Upper lobe of left lung (tissue), 6 donors: ENCODE data around the gene NOL4L. TPM values are rescaled to one million over a fixed set of nuclear protein-coding genes. Genes with fewer than 3 reads are reported as not detected.

Experiments
- ATAC-seq, 2 donors: fragments of 200-7000 bp; cut with Tn5 transposase; one replicate each; pipeline ENCODE4 v1.9.1; 2022; ENCODE audit warnings: mild to moderate bottlenecking in 2 of 2, moderate library complexity in 2 of 2; ENCODE audit not compliant: low FRiP score in 2 of 2
- DNase-seq, 2 donors: peaks; one replicate each; pipeline ENCODE4 v3.0.0-alpha.2; 2019 to 2020
- H3K27ac ChIP-seq, 4 donors: fragments of 200-600 bp; sonication (generic); one replicate each; pipeline ENCODE4 v1.5.1; 2016 to 2019
- H3K27me3 ChIP-seq, 4 donors: fragments of 200-600 bp; sonication (generic); one replicate each; pipeline ENCODE4 v1.5.1; 2017 to 2019
- H3K36me3 ChIP-seq, 4 donors: fragments of 200-600 bp; sonication (generic); one replicate each; pipeline ENCODE4 v1.5.1; 2016 to 2019
- H3K4me1 ChIP-seq, 4 donors: fragments of 200-600 bp; sonication (generic); one replicate each; pipeline ENCODE4 v1.5.1; 2018 to 2019
- H3K4me3 ChIP-seq, 4 donors: fragments of 200-600 bp; sonication (generic); one replicate each; pipeline ENCODE4 v1.5.1; 2017 to 2019; ENCODE audit warnings: mild to moderate bottlenecking in 2 of 4, moderate library complexity in 1 of 4
- H3K9me3 ChIP-seq, 4 donors: fragments of 200-600 bp; sonication (generic); one replicate each; pipeline ENCODE4 v1.5.1; 2018 to 2019
- CTCF ChIP-seq, 6 experiments: fragments of 450-650 bp in 4 of 6; fragments of 200-600 bp in 2 of 6; sonication (generic) in 2 of 6; IDR thresholded peaks; one replicate each; pipeline ENCODE4 v1.5.1; 2016 to 2019; ENCODE audit warnings: antibody characterized with exemption in 6 of 6
- EP300 ChIP-seq, 4 donors: sonication (generic); formaldehyde crosslinking; IDR thresholded peaks; one replicate each; pipeline ENCODE4 v1.5.1; 2017; ENCODE audit warnings: antibody characterized with exemption in 4 of 4, control low read depth in 2 of 4
- POLR2A ChIP-seq, 4 donors: fragments of 450-650 bp; IDR thresholded peaks; one replicate each; pipeline ENCODE4 v1.5.1; 2016 to 2017; ENCODE audit warnings: antibody characterized with exemption in 4 of 4, mild to moderate bottlenecking in 2 of 4
- POLR2AphosphoS5 ChIP-seq, 2 donors: sonication (generic); formaldehyde crosslinking; IDR thresholded peaks; one replicate each; pipeline ENCODE4 v1.5.1; 2017; ENCODE audit warnings: antibody characterized with exemption in 2 of 2
- WGBS, 2 donors: methylation state at CpG; one replicate each; pipeline ENCODE4 v1.1.5; 2017 to 2018; 5-methylcytosine and 5-hydroxymethylcytosine counted together
- total RNA-seq, 6 donors: library from RNA; depleted of rRNA in 4 of 6; stranded (reverse); fragments of >200 nt in 4 of 6; gene quantifications; one replicate each; pipeline versions ENCODE4 v1.1.0 to v1.2.1, GENCODE V29; 2016 to 2021
- donor health status: DM: no; HTN: no; CAD: no; lungs with moderate emphysema.
- donor health status: DM: no; HTN: yes; CAD: no; lungs with severe emphysema.

Gene NOL4L
- total RNA-seq, 6 donors from 2014 or later = 13.4 to 40.2 (median 19.0) TPM

- H3K36me3 ChIP-seq = peaks cover 9 to 88% (median 52%) of the 10 kb centered on the region in 4 donors
- H3K27me3 ChIP-seq = no peaks in the 10 kb centered on the region
- H3K27ac ChIP-seq = peak overlapping the region; percentile 6 to 69 (median 16)
- no peak for DNase-seq
- H3K4me1 ChIP-seq = peaks cover 25 to 49% (median 38%) of the 10 kb centered on the region in 4 donors
- 51 to 55% methylated on average over 8 to 9 of the region's 9 CpGs for WGBS, 2 donors
- TF ChIP-seq EP300 (IDR thresholded peaks at IDR 0.05) (no peak), POLR2A (IDR thresholded peaks at IDR 0.05) (no peak), CTCF (IDR thresholded peaks at IDR 0.05) (no peak), POLR2AphosphoS5 (IDR thresholded peaks at IDR 0.05) (no peak)
- no peak overlapping the region for H3K4me3 ChIP-seq
- no peaks in the 10 kb centered on the region for H3K9me3 ChIP-seq
- peak in 1 of 2 donors; percentile 32 for ATAC-seq
Observed at GRCh38 chr20:32449057-32449889, 135.9 kb downstream of the NOL4L start.

GRCh38 chr20:32448306-32449056 is 136.7 kb downstream of the NOL4L start:
- 77 to 79% methylated on average over 13 of the region's 13 CpGs for whole genome bisulfite sequencing, 2 donors
- Histone ChIP-seq H3K36me3 (peaks cover 9 to 81% (median 47%) of the 10 kb centered on the region in 4 donors), H3K4me1 (peaks cover 25 to 49% (median 38%) of the 10 kb centered on the region in 4 donors), H3K27me3 (no peaks in the 10 kb centered on the region), H3K27ac (peak overlapping the region in 2 of 4 donors; percentile 1 to 26), H3K4me3 (no peak overlapping the region), H3K9me3 (no peaks in the 10 kb centered on the region)
- DNase-seq (no peak), ATAC-seq (no peak)
- TF ChIP-seq POLR2A (IDR thresholded peaks at IDR 0.05) (no peak), EP300 (IDR thresholded peaks at IDR 0.05) (no peak), POLR2AphosphoS5 (IDR thresholded peaks at IDR 0.05) (no peak), CTCF (IDR thresholded peaks at IDR 0.05) (no peak)

- Histone ChIP-seq H3K27ac (no peak overlapping the region), H3K9me3 (no peaks in the 10 kb centered on the region), H3K4me1 (peaks cover 25 to 49% (median 38%) of the 10 kb centered on the region in 4 donors), H3K27me3 (no peaks in the 10 kb centered on the region), H3K4me3 (no peak overlapping the region), H3K36me3 (peaks cover 0 to 75% (median 36%) of the 10 kb centered on the region in 4 donors)
- 81 to 87% methylated on average over 19 to 20 of the region's 22 CpGs for WGBS, 2 donors
- DNase-seq (no peak), ATAC-seq (no peak)
- TF ChIP-seq CTCF (IDR thresholded peaks at IDR 0.05) = no peak
- TF ChIP-seq EP300 (IDR thresholded peaks at IDR 0.05) = no peak
- TF ChIP-seq POLR2AphosphoS5 (IDR thresholded peaks at IDR 0.05) = no peak
- TF ChIP-seq POLR2A (IDR thresholded peaks at IDR 0.05) = no peak
Observed at GRCh38 chr20:32447136-32448027, 137.8 kb downstream of the NOL4L start.

DNA sequence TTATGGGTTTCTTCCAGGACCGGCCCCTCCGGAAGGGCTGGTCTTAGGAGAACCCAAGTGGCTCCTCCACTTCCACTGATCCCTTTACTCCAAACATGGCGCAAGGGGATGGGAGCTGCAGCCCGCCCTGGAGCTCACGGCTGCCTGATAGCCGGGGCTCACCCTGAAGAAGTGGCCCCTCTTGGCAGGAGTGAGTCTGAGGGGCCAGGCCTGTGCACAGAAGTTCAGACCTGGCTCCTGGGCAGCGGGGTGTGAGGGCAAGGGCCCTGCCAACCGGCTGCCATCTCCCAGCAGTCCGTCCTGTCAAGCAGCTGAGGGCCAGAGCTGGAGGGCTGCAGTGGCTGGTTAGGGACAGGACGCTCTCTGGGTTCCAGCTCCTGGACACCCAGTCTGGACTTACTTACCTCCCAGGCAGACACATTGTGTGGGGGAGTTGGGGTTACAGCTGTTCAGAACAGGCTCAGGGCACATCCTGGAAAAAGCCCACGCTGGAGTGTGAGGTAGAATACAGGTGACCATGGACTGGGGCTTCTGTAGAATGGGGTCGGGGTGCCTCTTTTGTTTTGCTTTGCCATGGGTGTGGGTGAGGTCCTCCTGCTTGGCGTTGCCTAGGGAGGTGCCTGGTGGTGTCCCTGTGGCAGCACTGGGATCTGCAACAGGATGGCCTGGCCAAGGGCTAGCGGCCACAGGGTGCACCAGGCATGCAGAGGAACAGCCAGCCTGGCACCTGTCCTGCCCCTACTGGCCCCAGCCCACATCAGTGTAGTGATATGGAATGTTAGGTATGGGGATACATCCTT is 138.6 kb downstream of the NOL4L start:
- no peak for TF ChIP-seq EP300 (IDR thresholded peaks at IDR 0.05)
- TF ChIP-seq POLR2A (IDR thresholded peaks at IDR 0.05) = no peak
- no peak for TF ChIP-seq POLR2AphosphoS5 (IDR thresholded peaks at IDR 0.05)
- no peak for TF ChIP-seq CTCF (IDR thresholded peaks at IDR 0.05)
- H3K4me3 ChIP-seq = no peak overlapping the region
- H3K27ac ChIP-seq = peak overlapping the region in 2 of 4 donors; percentile 37 to 52
- 72 to 80% methylated on average over 7 to 12 of the region's 14 CpGs for WGBS, 2 donors
- H3K4me1 ChIP-seq = peaks cover 25 to 49% (median 38%) of the 10 kb centered on the region in 4 donors
- no peak for ATAC-seq
- H3K36me3 ChIP-seq = peaks cover 0 to 71% (median 29%) of the 10 kb centered on the region in 4 donors
- peak in 1 of 2 donors; percentile 14 for DNase-seq
- H3K27me3 ChIP-seq = no peaks in the 10 kb centered on the region
- no peaks in the 10 kb centered on the region for H3K9me3 ChIP-seq
